AG04449 (cell line): ENCODE measurements around the gene ABHD11.
"Not testable (repeated sequence)": the region's sequence is repeated elsewhere in the genome, so short reads cannot be mapped to it uniquely, and the experiment has no call there.

Experiments
- CTCF ChIA-PET: fragments of 350-600 bp; formaldehyde crosslinking; extraction: SDS; loops from one replicate; lab custom pipeline; 2021; ENCODE audit warnings: antibody characterized with exemption; lab: Yijun Ruan, JAX
- POLR2A ChIA-PET: fragments of 400-600, 350-600 bp; formaldehyde crosslinking; extraction: SDS; loops from one replicate; lab custom pipeline; 2020; ENCODE audit warnings: antibody characterized with exemption, inconsistent platforms; lab: Yijun Ruan, JAX
- DNase-seq: peaks from one replicate; pipeline ENCODE4 v3.0.0-alpha.2; 2010; ENCODE audit warnings: low read depth, low spot score
- H3K4me3 ChIP-seq: 2 replicates; pipeline ENCODE4 v1.5.1; 2011; ENCODE audit warnings: low read depth, mild to moderate bottlenecking, control low read depth, low read length
- TF ChIP-seq, protein P1 (sequence below): IDR thresholded peaks from one replicate; pipeline ENCODE4 v1.5.1; 2011; ENCODE audit warnings: mild to moderate bottlenecking, moderate library complexity, low read length, control low read depth, inconsistent platforms; ENCODE audit not compliant: insufficient read depth; ENCODE audit errors: missing control alignments

Gene ABHD11

DNA sequence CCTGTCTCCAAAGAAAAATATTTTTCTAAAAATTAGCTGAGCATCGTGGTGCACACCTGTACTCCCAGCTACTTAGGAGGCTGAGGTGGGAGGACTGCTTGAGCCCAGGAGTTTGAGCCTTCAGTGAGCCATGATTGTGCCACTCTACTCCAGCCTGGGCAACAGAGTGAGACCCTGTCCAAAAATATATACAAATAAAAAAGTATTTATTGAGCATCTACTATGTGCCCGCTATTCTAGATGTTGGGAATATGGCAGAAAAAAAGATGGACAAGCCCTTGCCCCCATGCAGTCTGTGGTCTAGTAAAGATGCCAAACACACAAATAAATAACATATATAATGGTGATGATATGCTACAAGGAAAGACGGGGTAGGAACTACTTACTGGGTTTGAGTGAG, 14.8 kb downstream of the ABHD11 start:
- TF ChIP-seq, protein P1, sequence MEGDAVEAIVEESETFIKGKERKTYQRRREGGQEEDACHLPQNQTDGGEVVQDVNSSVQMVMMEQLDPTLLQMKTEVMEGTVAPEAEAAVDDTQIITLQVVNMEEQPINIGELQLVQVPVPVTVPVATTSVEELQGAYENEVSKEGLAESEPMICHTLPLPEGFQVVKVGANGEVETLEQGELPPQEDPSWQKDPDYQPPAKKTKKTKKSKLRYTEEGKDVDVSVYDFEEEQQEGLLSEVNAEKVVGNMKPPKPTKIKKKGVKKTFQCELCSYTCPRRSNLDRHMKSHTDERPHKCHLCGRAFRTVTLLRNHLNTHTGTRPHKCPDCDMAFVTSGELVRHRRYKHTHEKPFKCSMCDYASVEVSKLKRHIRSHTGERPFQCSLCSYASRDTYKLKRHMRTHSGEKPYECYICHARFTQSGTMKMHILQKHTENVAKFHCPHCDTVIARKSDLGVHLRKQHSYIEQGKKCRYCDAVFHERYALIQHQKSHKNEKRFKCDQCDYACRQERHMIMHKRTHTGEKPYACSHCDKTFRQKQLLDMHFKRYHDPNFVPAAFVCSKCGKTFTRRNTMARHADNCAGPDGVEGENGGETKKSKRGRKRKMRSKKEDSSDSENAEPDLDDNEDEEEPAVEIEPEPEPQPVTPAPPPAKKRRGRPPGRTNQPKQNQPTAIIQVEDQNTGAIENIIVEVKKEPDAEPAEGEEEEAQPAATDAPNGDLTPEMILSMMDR, result no peak
- no peak overlapping the region for H3K4me3 ChIP-seq
- CTCF ChIA-PET, result interaction anchor here (0.6 to 8.6 kb wide), 8 partner anchors 15 to 117 kb away, joined by 3 to 219 read pairs (median 8); partner anchors contain the start of gene VPS37D
- POLR2A ChIA-PET, result no interaction called here
- no peak for DNase-seq

GRCh38 chr7:73722785-73723184, 15.8 kb downstream of the ABHD11 start:
- no peak overlapping the region for H3K4me3 ChIP-seq
- ChIA-PET CTCF (interaction anchor here (1.5 to 8.6 kb wide), 4 partner anchors 55 to 116 kb away, joined by 3 to 219 read pairs (median 4); partner anchors contain the start of gene VPS37D), POLR2A (no interaction called here)
- TF ChIP-seq, protein P1, result no peak
- DNase-seq, result no peak

GRCh38 chr7:73722182-73722581, 16.4 kb downstream of the ABHD11 start:
- H3K4me3 ChIP-seq, DNase-seq, POLR2A ChIA-PET: not testable (repeated sequence)
- CTCF ChIA-PET, result interaction anchor here (1.1 to 8.6 kb wide), 5 partner anchors 12 to 115 kb away, joined by 3 to 219 read pairs (median 6); partner anchors contain the start of gene VPS37D

GRCh38 chr7:73721377-73721817, 17.2 kb downstream of the ABHD11 start:
- CTCF ChIA-PET, result interaction anchor here (1.1 to 8.6 kb wide), 3 partner anchors 13 to 115 kb away, joined by 6 to 219 read pairs (median 8); partner anchors contain the start of gene VPS37D
- TF ChIP-seq, protein P1, result no peak
- no peak for DNase-seq
- H3K4me3 ChIP-seq, result no peak overlapping the region
- POLR2A ChIA-PET, result no interaction called here

- DNase-seq, H3K4me3 ChIP-seq, POLR2A ChIA-PET: not testable (repeated sequence)
- CTCF ChIA-PET, result interaction anchor here (1.1 to 8.6 kb wide), 4 partner anchors 8 to 114 kb away, joined by 3 to 219 read pairs (median 6); partner anchors contain the start of gene ABHD11
These were observed 18.2 kb downstream of the ABHD11 start for GRCh38 chr7:73720443-73720842.

GRCh38 chr7:73719806-73720169, 18.8 kb downstream of the ABHD11 start:
- ChIA-PET POLR2A (interaction anchor here (1.3 kb wide), 1 partner anchor 14 kb away, joined by 17 read pairs; no protein-coding TSS in a partner anchor), CTCF (interaction anchor here (0.6 to 8.6 kb wide), 7 partner anchors 8 to 135 kb away, joined by 3 to 219 read pairs (median 3); partner anchors contain the start of gene ABHD11)
- peak overlapping the region; percentile 52 for H3K4me3 ChIP-seq
- DNase-seq, result no peak
- TF ChIP-seq, protein P1, result no peak

DNA sequence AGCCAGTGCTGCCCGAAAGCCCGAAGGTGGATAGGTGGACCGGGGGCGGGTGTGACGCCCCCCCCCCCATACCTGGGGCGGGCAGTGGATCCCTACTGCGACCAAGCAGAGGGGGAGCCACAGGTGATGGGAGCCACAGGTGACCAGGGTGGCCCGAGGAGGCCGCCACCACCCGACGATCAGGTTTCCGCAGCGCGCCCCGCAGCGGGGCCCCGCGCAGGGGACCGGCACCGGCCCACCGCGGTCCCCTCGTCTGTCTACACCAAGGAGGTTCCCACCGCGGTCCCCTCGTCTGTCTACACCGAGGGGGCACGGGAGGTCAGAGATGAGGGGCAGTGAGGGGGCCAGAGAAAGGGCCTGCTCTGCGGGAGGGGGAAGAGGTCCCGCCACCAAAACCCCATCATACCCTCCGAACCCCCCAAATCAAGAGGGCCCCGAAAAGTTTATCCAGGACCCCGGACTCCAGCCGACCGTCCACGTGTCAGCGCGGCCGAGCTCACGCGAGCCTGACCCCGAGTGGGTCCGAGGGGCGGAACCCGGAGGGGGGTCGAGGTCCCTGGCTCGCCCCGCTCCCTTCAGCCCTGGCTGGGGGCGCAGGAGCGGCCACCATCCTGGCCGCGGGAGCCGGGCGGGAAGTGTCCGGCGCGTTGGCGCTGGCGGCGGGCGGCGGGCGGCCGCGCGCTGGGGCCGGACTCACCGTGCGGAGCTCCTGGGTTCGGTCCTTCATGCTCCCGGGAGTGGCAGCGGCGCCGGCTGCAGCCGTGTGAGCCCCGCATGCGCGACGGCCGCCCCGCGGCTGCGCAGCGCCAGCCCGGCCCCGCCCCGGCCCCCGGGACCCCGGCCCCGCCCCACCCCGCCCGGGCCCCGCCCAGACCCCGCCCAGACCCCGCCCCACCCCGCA, 19.4 kb downstream of the ABHD11 start, which contains the start of gene STX1A:
TSS of gene STX1A (minus strand) at position 765 of the 901 bp plus-strand sequence. CDS start at position 727, 38 bp downstream.
- ChIA-PET POLR2A (interaction anchor here (0.6 to 1.3 kb wide), 2 partner anchors 13 to 21 kb away, joined by 3 to 17 read pairs; no protein-coding TSS in a partner anchor), CTCF (interaction anchor here (0.6 to 8.6 kb wide), 6 partner anchors 9 to 136 kb away, joined by 3 to 219 read pairs (median 3); no protein-coding TSS in a partner anchor)
- TF ChIP-seq, protein P1, result no peak
- DNase-seq, result no peak
- peak within 1 kb of the TSS; percentile 75 for H3K4me3 ChIP-seq
